IPS-18c (cell line): ENCODE results near the gene HMGCLL1.

ENCODE experiments used
- H3K4me3 ChIP-seq: 2 replicates; pipeline ENCODE4 v1.7.0; 2013; ENCODE audit warnings: low read depth, mild to moderate bottlenecking, low read length, moderate library complexity; ENCODE audit not compliant: insufficient read depth
- H3K9me3 ChIP-seq: one replicate; pipeline ENCODE4 v1.6.1; 2013; ENCODE audit warnings: mild to moderate bottlenecking, low read length, moderate library complexity; ENCODE audit not compliant: control insufficient read depth, insufficient read depth

The HMGCLL1 gene

DNA sequence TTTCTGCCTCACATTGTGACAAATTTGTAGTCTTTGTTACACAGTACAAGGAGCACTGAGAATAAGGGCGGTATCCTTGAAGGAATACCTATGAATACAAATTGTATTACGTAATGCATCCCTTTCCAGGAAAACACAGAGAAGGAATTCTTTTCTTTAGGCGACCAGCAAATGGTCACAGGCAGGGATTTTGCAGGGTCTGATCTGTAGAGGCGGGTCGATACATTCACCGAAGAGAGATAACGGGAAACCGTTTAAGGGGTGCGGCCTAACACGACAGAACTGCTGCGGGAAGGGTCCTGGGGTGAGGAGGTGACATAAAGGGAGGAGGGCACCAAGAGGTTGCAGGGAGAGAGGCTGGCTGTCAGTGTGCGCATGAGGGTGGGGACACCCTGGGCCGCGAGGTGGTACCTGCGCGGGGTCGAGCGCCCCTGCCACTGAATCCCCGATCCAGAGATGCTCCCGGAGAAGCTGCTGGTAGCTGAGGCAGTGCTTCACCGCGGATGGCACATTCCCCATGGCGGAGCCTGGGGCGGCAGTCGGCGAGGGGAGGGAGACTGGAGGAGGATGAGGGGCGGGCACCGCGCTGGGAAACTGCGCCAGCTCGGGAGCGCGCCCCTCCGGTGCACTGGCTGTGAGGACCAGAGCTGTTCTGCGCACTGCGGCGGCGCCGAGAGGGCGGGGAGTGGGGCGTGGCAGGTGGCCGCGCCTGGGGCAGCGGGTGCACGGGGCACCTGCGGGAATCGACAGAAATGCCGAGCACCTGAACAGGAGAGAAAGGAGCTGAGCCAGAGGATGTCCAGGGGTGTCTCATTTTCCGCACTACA is at the start of gene HMGCLL1:
TSS of gene HMGCLL1 (minus strand) at position 656 of the 827 bp plus-strand sequence. CDS start at position 519, 137 bp downstream.
- Histone ChIP-seq H3K4me3 (peak within 1 kb of the TSS; percentile 75), H3K9me3 (no peaks in the 10 kb centered on the region)

DNA sequence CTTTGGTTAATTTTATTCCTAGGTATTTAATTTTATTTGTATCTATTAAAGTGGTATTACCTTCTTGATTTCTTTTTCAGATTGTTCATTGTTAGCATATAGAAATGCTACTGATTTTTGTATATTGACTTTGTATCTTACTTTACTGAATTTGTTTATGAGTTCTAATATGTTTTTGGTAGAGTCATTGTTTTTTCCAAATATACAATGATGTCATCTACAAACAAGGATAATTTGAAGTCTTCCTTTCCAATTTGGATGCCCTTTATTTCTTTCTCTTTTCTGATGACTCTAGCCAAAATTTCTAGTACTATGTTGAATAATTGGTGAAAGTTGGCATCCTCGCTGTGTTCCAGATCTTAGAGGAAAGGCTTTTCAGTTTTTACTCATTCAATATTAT is 43.0 kb upstream of the HMGCLL1 start:
- Histone ChIP-seq H3K4me3 (no peak overlapping the region), H3K9me3 (no peaks in the 10 kb centered on the region)

GRCh38 chr6:55621244-55621643 is 42.3 kb upstream of the HMGCLL1 start:
- H3K4me3 ChIP-seq: no peak overlapping the region
- no peaks in the 10 kb centered on the region for H3K9me3 ChIP-seq

- Histone ChIP-seq H3K9me3 (no peaks in the 10 kb centered on the region), H3K4me3 (no peak overlapping the region)
These were observed 38.3 kb upstream of the HMGCLL1 start for GRCh38 chr6:55617272-55617671.

- H3K9me3 ChIP-seq: no peaks in the 10 kb centered on the region
- no peak overlapping the region for H3K4me3 ChIP-seq
These were observed 25.0 kb upstream of the HMGCLL1 start for GRCh38 chr6:55604021-55604420.

DNA sequence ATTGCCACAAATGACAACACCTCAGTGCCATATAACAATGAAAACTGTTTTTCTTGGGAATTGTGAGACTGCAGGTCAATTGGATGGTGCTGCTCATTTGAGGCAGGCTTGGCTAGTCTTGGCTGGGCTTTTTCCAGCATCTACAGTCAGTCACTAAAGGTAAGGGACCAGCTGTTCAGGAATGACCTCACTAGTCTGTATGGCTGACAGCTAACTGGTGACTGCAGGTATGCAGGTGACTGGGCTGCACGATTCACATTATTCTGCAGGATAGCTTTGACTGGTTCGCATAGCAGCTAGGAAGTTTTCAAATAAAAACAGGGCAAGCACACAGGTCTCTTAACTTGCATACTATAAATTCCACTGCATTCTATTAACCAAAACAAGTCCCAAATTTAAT is 22.1 kb upstream of the HMGCLL1 start:
- Histone ChIP-seq H3K4me3 (no peak overlapping the region), H3K9me3 (no peaks in the 10 kb centered on the region)

GRCh38 chr6:55594442-55594841 is 15.4 kb upstream of the HMGCLL1 start:
- H3K9me3 ChIP-seq: no peaks in the 10 kb centered on the region

DNA sequence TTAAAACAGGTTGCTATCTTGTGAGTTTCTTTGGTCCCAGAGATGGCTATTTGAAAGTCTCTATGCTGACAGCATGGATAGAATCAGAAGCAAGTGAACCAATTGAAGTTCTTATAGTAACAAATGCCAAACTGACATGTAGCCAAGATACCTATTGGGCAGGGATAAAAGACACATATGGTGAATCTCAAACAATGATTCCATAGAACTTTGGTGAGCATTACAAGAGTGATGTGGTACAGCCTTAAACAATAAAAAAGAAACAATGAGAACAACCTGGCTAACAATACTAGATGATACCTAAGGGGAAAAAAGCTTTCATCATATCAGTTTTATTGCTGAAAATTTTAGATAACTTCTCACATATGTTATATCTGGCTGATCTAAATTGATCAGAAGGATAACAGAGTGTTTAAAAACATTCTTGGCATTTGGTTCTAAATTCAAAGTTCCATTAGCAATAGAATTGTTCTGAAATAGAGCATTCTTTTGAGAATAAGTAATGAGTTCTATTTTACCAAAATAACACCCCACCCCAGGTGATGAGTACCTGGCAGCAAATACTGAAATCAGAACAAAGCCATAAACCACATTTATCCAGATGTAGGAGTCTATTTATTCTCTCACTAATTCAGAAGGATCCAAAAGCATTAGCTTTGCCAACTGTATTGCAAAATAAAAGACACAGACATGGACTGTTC is 5.8 kb upstream of the HMGCLL1 start:
- Histone ChIP-seq H3K4me3 (no peak overlapping the region), H3K9me3 (no peaks in the 10 kb centered on the region)

More at GRCh38 chr6:55594442-55594841, 15.4 kb upstream of the HMGCLL1 start:
- H3K4me3 ChIP-seq: no peak overlapping the region

- no peak overlapping the region for H3K4me3 ChIP-seq
- H3K9me3 ChIP-seq: no peaks in the 10 kb centered on the region
These were observed 2.2 kb downstream of the HMGCLL1 start for GRCh38 chr6:55576811-55577210.

GRCh38 chr6:55574556-55574955 is 4.4 kb downstream of the HMGCLL1 start:
- Histone ChIP-seq H3K9me3 (no peaks in the 10 kb centered on the region), H3K4me3 (no peak overlapping the region)

DNA sequence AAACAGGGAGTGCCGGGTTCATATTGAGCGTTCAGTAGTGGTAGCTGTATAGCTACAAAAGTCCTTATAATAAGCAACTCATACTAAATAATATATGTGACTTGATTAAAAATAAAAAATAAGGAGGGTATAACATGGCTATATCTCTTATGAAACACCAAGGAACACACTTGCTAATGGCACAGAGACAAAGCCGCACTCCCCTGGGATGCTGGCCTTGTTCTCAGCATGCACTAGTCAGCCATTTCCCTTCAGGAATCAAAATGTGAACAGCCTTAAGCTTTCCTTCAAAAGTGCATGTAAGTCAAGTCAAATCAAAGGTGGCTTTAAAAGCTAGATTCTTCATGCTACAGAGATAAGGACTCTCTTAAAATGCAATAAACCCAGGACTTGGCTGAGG is 9.4 kb downstream of the HMGCLL1 start:
- H3K9me3 ChIP-seq: no peaks in the 10 kb centered on the region
- no peak overlapping the region for H3K4me3 ChIP-seq

GRCh38 chr6:55568808-55569439 is 10.1 kb downstream of the HMGCLL1 start:
- H3K9me3 ChIP-seq: no peaks in the 10 kb centered on the region
- no peak overlapping the region for H3K4me3 ChIP-seq

DNA sequence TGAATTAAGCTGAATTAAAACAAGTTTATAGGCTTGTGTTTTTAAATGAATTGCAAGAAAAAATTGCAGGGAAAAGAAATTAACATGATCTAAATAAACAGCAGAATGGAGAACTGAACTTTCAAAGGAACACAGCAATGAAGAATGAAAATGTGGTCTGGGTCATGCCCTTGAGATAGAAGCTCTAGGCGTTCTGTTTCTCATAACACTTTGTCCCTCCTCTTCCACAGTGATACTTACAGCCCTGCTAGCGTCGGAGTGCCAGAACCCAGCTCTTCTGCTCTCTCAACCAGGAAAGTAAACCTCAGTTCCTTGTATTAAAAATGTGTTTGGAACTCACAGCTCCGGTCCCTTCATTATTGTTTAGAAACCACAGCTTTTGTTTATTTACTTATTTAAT is 11.4 kb downstream of the HMGCLL1 start:
- Histone ChIP-seq H3K4me3 (no peak overlapping the region), H3K9me3 (no peaks in the 10 kb centered on the region)

DNA sequence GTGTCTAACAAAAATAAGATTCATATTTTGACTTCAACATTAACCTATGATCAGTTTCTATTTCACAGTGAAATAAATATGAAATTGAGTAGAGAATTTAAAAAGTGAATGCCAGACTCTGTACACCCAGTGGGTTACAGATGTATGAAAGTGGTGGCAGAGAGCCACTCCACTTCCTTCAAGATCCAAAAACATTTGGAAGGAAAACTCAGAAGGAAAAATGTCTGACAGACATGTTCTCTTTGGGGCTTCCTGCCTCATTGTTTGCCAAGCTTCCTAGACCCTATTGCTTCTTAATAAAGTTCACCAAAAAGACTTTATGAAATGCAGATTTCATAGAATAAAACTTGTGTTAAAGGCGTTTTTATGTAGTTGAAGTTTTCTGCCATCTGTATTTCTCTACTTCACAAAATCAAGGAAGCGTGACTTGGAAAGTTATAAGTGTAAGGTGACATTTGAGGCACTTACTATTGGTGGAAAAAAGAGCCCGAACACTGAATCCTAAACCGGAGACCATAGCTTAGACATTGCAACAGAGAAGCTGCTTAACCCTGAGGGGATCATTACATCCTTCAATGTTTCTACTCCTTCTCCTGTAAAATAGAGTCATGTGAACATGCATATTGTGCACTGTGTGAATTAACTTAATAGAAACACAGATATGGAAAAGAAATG is 12.8 kb downstream of the HMGCLL1 start:
- H3K4me3 ChIP-seq: no peak overlapping the region
- H3K9me3 ChIP-seq: no peaks in the 10 kb centered on the region

DNA sequence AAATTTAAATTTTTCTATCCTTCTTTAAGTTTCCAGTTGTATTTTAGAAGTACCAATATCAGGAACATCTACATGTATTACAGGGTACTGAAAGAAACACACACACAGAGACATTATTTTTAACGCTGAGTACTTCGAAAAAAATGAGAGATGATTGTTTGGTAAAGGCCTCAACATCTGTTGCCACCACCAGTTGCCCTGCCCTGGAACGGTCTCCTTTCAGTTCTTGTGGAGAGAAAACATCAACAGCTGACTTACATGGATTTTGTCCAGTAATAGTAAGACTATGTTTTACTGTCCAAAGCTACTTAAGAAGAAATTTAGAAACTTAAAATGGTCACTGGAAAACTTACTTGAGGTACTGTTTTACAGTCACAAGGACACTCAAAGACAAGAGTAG is 16.7 kb downstream of the HMGCLL1 start:
- H3K9me3 ChIP-seq: no peaks in the 10 kb centered on the region
- no peak overlapping the region for H3K4me3 ChIP-seq

- no peaks in the 10 kb centered on the region for H3K9me3 ChIP-seq
- H3K4me3 ChIP-seq: no peak overlapping the region
These were observed 18.6 kb downstream of the HMGCLL1 start for GRCh38 chr6:55560290-55560885.

GRCh38 chr6:55557146-55557545 is 21.8 kb downstream of the HMGCLL1 start:
- H3K4me3 ChIP-seq: no peak overlapping the region
- H3K9me3 ChIP-seq: no peaks in the 10 kb centered on the region
